IPS DF 6.9 (cell line): Measurements from ENCODE around the gene EML5.

ENCODE experiments used
- DNase-seq: peaks from one replicate; pipeline ENCODE4 v3.0.0-alpha.2; 2013; ENCODE audit warnings: low read depth, low spot score
- H3K27ac ChIP-seq: one replicate; pipeline ENCODE4 v1.5.1; 2013; ENCODE audit warnings: low read length, control low read depth
- H3K27me3 ChIP-seq: 2 replicates; pipeline ENCODE4 v1.6.1; 2013; ENCODE audit warnings: mild to moderate bottlenecking, low read length; ENCODE audit not compliant: control insufficient read depth, insufficient read depth
- H3K36me3 ChIP-seq: 2 replicates; pipeline ENCODE4 v1.6.1; 2013; ENCODE audit warnings: low read length; ENCODE audit not compliant: control insufficient read depth, insufficient read depth
- H3K4me1 ChIP-seq: 2 replicates; pipeline ENCODE4 v1.6.1; 2013; ENCODE audit warnings: low read length; ENCODE audit not compliant: control insufficient read depth, insufficient read depth
- H3K4me3 ChIP-seq: 2 replicates; pipeline ENCODE4 v1.5.1; 2013; ENCODE audit warnings: mild to moderate bottlenecking, low read length
- H3K9me3 ChIP-seq: 2 replicates; pipeline ENCODE4 v1.6.1; 2013; ENCODE audit warnings: low read length, inconsistent platforms; ENCODE audit not compliant: control insufficient read depth, insufficient read depth
- WGBS: extraction: QIAGEN DNeasy Blood & Tissue Kit; methylation state at CpG from one replicate; pipeline ENCODE4 v1.1.7; 2013; ENCODE audit warnings: mixed read lengths, missing lambda C conversion rate; ENCODE audit not compliant: insufficient read length, insufficient coverage; 5-methylcytosine and 5-hydroxymethylcytosine counted together

The EML5 gene

DNA sequence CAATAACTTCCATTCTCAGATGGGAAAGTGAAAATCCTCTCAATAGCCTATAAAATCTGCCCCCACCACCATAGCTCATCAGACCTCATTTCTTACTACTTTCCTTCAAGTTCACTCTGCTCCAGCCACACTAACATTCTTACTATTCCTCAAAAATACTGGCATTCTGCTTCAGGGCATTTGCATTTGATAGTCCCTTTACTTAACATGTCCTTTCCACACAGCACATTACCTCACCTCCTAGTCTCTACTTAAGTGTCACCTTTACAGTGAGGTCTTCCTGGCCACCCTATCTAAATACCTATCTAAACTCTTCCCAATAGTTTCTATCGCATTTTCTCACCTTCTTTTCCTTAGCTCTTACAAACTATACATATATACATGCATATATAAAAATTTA, 6.8 kb downstream of the EML5 start:
- no peaks in the 10 kb centered on the region; the same call in 1 of the 2 replicates for H3K9me3 ChIP-seq
- WGBS = 100% methylated on average over 1 of the region's 1 CpG

DNA sequence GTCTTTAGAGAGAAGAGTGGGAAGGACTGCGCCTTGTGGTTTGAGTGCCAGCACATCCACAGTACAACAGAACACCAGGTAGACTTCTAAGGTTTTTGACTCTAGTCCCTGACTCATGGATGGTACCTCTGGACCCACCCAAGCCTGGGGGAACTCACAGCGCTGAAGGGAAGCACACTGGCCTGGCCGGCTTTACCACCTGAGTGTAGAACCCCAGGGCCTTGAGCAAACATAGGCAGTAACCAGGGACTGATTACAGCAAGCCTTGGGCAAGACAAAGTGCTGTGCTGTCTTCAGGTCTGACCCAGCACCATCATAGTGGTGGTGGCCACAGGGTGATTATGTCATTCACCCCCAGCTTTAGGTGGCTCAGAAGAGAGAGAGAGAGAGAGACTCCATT, 17.2 kb downstream of the EML5 start:
- WGBS = no CpG with 5 or more reads among the region's 3 CpGs
- Histone ChIP-seq H3K27ac (no peak overlapping the region), H3K4me3 (no peak overlapping the region)

More for the DNA sequence above, 6.8 kb downstream of the EML5 start:
- Histone ChIP-seq H3K4me1 (no peaks in the 10 kb centered on the region), H3K27me3 (peaks cover 6% of the 10 kb centered on the region), H3K4me3 (no peak overlapping the region), H3K27ac (no peak overlapping the region), H3K36me3 (no peaks in the 10 kb centered on the region)
- DNase-seq = no peak

DNA sequence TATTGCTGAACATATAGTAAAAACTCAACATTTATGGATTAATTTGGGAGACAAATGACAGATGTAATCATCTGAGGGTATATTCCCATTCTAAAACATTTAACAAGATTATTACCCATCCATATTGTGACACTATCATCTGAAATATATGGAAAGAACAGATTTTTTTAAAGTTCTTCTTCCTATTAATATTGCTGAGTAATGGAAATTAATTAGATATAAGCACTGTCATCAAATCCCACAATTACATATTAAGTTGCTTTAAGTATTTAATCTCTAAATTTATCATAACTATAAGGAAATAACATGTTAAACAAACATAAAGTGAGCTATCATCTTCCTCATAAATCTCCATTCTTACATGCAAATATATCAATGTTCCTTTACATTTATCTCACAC, 22.0 kb downstream of the EML5 start:
- no peak overlapping the region for H3K27ac ChIP-seq
- H3K27me3 ChIP-seq = no peaks in the 10 kb centered on the region
- H3K9me3 ChIP-seq = no peaks in the 10 kb centered on the region
- H3K4me3 ChIP-seq = no peak overlapping the region
- no peaks in the 10 kb centered on the region for H3K4me1 ChIP-seq
- H3K36me3 ChIP-seq = no peaks in the 10 kb centered on the region
- DNase-seq = no peak

More for the DNA sequence above, 17.2 kb downstream of the EML5 start:
- no peaks in the 10 kb centered on the region for H3K4me1 ChIP-seq
- DNase-seq = no peak
- no peaks in the 10 kb centered on the region for H3K9me3 ChIP-seq
- no peaks in the 10 kb centered on the region for H3K36me3 ChIP-seq
- H3K27me3 ChIP-seq = no peaks in the 10 kb centered on the region

DNA sequence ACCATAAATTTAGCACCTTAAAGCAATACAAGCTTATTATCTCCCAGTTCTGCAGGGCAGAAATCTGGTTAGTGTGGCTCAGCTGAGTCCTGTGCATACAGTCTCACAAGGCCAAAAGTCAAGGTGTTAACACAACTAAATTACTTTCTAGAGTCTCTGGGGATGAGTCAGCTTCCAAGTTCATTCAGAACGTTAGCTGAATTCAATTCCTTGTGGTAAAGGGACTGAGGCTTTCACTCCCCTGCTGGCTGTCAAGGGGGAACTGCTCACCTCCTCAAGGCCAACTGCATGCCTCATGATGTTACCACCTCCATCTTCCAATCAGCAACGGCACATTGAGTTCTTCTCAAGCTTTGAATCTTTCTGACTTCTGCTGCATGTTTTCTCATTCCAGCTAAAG, 27.6 kb downstream of the EML5 start:
- no peaks in the 10 kb centered on the region for H3K36me3 ChIP-seq
- no CpG with 5 or more reads among the region's 2 CpGs for WGBS
- H3K9me3 ChIP-seq = no peaks in the 10 kb centered on the region
- H3K4me3 ChIP-seq = no peak overlapping the region
- H3K4me1 ChIP-seq = no peaks in the 10 kb centered on the region
- H3K27me3 ChIP-seq = no peaks in the 10 kb centered on the region
- no peak for DNase-seq
- H3K27ac ChIP-seq = no peak overlapping the region

DNA sequence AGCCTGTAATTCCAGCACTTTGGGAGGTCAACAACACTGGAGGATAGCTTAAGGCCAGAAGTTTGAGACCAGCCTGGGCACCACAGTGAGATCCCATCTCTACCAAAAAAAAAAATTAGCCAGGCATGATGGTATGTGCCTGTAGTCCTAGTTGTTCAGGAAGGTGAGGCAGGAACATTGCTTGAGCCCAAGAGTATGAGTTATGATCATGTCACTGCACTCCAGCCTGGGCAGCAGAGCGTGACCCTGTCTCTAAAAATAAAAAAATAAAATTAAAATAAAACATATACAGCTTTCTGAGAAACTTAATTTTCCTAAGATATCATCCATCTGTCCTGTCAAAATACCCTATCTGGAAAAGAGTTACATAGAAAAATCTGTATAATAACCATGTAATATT, 38.9 kb downstream of the EML5 start:
- no peaks in the 10 kb centered on the region for H3K4me1 ChIP-seq
- no CpG with 5 or more reads among the region's 1 CpG for whole genome bisulfite sequencing
- no peak overlapping the region for H3K27ac ChIP-seq
- DNase-seq = no peak
- H3K27me3 ChIP-seq = no peaks in the 10 kb centered on the region
- no peak overlapping the region for H3K4me3 ChIP-seq
- no peaks in the 10 kb centered on the region for H3K9me3 ChIP-seq
- H3K36me3 ChIP-seq = no peaks in the 10 kb centered on the region

DNA sequence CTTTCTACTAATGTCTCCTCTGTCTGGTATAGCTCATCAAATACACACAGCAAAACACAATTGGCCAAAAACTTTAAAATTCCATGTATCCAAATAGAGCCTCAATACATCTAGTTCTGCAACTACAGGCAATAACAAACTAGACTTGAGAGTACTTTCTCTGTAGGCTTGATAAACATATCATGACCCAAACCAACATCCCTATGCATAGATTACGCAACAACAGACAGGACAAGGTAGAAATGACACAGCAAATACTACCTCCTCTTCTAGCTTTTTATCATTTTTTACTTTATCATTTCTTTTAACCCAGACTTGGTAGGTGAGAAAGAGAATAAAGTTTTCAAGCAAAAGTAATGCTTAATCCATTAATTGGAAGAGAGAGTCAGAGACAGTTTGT, 41.8 kb downstream of the EML5 start:
- H3K27ac ChIP-seq = no peak overlapping the region
- no peak for DNase-seq
- WGBS = no CpG with 5 or more reads among the region's 1 CpG
- no peak overlapping the region for H3K4me3 ChIP-seq
- H3K36me3 ChIP-seq = no peaks in the 10 kb centered on the region
- H3K9me3 ChIP-seq = no peaks in the 10 kb centered on the region
- no peaks in the 10 kb centered on the region for H3K27me3 ChIP-seq
- no peaks in the 10 kb centered on the region for H3K4me1 ChIP-seq

DNA sequence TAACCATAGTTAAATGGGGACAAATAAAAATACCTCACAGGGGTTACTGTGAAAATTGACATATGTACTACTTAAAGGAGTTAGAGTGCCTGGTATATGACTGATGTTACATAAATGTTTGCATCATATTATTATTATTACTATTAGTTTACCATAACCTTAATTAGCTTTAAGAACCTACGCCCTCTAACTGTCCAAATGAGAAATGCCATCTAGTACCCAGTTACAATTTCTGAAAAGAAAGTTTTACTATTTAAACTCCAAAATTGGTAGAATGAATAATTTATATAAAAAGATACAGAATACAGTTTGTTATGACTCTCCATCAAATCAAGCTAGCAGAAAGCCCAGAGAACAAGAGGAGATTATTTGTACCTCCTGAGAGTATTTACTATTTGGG, 42.3 kb downstream of the EML5 start:
- Histone ChIP-seq H3K4me3 (no peak overlapping the region), H3K36me3 (no peaks in the 10 kb centered on the region), H3K27ac (no peak overlapping the region), H3K4me1 (no peaks in the 10 kb centered on the region), H3K9me3 (no peaks in the 10 kb centered on the region), H3K27me3 (no peaks in the 10 kb centered on the region)
- no CpG with 5 or more reads among the region's 1 CpG for WGBS
- DNase-seq = no peak

DNA sequence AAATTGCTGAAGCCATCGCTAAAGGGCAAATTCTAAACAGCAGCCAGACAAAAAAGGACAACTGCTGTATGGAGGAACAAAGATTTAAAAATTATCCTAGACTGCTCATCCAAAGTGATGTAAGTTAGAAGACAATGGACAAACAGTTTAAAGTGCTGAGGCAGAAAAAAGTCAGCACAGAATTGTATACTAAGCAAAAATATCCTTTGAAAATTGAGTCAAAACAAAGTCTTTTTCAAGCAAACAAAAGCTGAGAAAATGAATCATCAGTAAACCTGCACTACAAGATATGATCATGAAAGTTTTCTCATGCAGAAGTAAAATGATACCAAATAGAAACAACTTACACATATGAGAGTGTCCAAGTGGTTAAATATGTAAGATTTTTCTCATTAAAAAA, 43.6 kb downstream of the EML5 start:
- Histone ChIP-seq H3K4me1 (no peaks in the 10 kb centered on the region), H3K27ac (no peak overlapping the region), H3K9me3 (no peaks in the 10 kb centered on the region), H3K36me3 (no peaks in the 10 kb centered on the region), H3K4me3 (no peak overlapping the region), H3K27me3 (no peaks in the 10 kb centered on the region)
- DNase-seq = no peak
- no CpG with 5 or more reads among the region's 1 CpG for WGBS

DNA sequence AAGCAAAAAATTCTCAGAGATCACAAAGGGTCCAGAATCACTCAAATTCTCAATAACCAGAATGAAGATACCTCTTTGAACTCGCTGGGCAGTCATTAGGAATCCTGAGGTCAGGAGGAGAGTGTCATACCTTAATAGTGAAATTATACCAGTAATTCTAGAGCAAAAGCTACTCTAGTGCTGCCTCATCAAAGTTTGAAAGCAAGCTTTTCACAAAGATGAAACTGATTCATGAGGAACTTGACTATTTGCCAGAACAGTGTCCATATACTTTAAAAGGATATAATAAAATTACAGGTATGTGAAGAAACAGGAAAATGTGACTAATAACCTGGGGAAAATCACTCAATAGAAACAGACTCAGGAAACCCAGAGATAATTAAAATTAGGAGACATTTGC, 44.5 kb downstream of the EML5 start:
- no CpG with 5 or more reads among the region's 1 CpG for WGBS

DNA sequence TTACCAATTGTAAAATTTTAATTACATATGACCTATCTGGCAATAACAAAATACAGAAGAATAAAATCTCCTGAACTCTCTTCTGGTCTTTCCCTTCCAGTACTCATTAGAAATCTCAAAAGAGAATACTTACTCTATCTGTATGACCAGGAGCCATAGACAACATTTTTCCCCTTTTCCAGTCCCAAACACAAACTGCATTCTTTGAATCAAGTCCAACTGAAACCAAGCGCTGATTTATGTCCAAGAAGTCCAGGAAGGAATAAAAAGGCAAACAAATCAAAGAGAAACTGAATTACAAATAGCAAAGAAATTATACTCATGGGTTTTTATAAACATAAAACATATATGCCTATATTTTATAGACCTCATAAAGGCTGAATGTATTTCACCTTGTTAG, 46.7 kb downstream of the EML5 start:
- Histone ChIP-seq H3K27ac (no peak overlapping the region), H3K27me3 (no peaks in the 10 kb centered on the region), H3K9me3 (no peaks in the 10 kb centered on the region), H3K4me3 (no peak overlapping the region), H3K36me3 (no peaks in the 10 kb centered on the region), H3K4me1 (no peaks in the 10 kb centered on the region)
- no peak for DNase-seq
- WGBS = no CpG with 5 or more reads among the region's 1 CpG

More for the DNA sequence above, 44.5 kb downstream of the EML5 start:
- H3K4me3 ChIP-seq = no peak overlapping the region
- H3K27me3 ChIP-seq = no peaks in the 10 kb centered on the region
- H3K4me1 ChIP-seq = no peaks in the 10 kb centered on the region
- no peak overlapping the region for H3K27ac ChIP-seq
- no peak for DNase-seq
- no peaks in the 10 kb centered on the region for H3K9me3 ChIP-seq
- no peaks in the 10 kb centered on the region for H3K36me3 ChIP-seq

DNA sequence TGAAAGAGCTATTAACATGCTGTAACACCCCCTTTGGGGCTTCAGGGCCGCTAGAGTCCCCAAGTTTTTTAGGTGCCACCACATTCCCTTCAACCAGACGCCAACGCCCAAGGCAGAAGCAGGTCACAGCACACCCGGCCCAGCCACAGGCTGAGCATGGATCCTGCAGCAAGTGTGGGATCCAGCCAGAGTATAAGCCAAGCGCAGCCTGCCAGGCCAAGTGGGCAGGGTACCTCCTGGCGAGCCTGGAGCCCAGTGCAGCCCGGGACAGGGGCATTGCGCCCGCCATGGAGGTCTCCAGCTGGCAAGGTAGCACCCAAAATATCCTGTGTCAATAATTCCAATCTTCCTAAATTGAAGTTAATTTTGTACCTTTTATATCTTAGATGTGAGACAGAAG, 55.5 kb downstream of the EML5 start:
- H3K4me3 ChIP-seq = no peak overlapping the region
- no peak for DNase-seq
- no peaks in the 10 kb centered on the region for H3K36me3 ChIP-seq
- H3K9me3 ChIP-seq = no peaks in the 10 kb centered on the region
- no peaks in the 10 kb centered on the region for H3K27me3 ChIP-seq
- no peak overlapping the region for H3K27ac ChIP-seq
- no CpG with 5 or more reads among the region's 9 CpGs for WGBS
- H3K4me1 ChIP-seq = no peaks in the 10 kb centered on the region; the same call in 1 of the 2 replicates
